GM19238 (cell line): ENCODE measurements around the gene GTF2F2.

Source experiments
- DNase-seq: peaks from one replicate; pipeline ENCODE4 v3.0.0; 2011; ENCODE audit warnings: low spot score; ENCODE audit not compliant: insufficient read length

Gene GTF2F2

GRCh38 chr13:45299194-45299593 lies 178.9 kb downstream of the GTF2F2 start:
- DNase-seq = no peak

- no peak for DNase-seq
Measured at GRCh38 chr13:45300190-45300985, 180.1 kb downstream of the GTF2F2 start.

GRCh38 chr13:45301263-45301662 lies 181.0 kb downstream of the GTF2F2 start:
- no peak for DNase-seq

GRCh38 chr13:45302507-45302906 lies 182.2 kb downstream of the GTF2F2 start:
- no peak for DNase-seq

GRCh38 chr13:45303026-45303425 lies 182.7 kb downstream of the GTF2F2 start:
- DNase-seq = no peak

GRCh38 chr13:45303866-45304265 lies 183.6 kb downstream of the GTF2F2 start:
- no peak for DNase-seq

GRCh38 chr13:45305079-45305478 lies 184.8 kb downstream of the GTF2F2 start:
- no peak for DNase-seq

- DNase-seq = no peak
Measured at GRCh38 chr13:45306966-45307365, 186.7 kb downstream of the GTF2F2 start.

GRCh38 chr13:45310341-45311131 lies 190.2 kb downstream of the GTF2F2 start:
- DNase-seq = no peak

GRCh38 chr13:45314822-45315221 lies 194.5 kb downstream of the GTF2F2 start:
- DNase-seq = no peak

- no peak for DNase-seq
Measured at GRCh38 chr13:45315520-45316167, 195.3 kb downstream of the GTF2F2 start.

- peak; percentile 10 for DNase-seq
Measured at GRCh38 chr13:45316338-45316737, 196.0 kb downstream of the GTF2F2 start.

GRCh38 chr13:45316996-45317395 lies 196.7 kb downstream of the GTF2F2 start:
- no peak for DNase-seq

GRCh38 chr13:45320876-45321629 lies 200.7 kb downstream of the GTF2F2 start:
- no peak for DNase-seq

- DNase-seq = no peak
Measured at GRCh38 chr13:45325806-45326205, 205.5 kb downstream of the GTF2F2 start.

- no peak for DNase-seq
Measured at GRCh38 chr13:45327253-45327955, 207.1 kb downstream of the GTF2F2 start.

- no peak for DNase-seq
Measured at GRCh38 chr13:45328661-45329111, 208.4 kb downstream of the GTF2F2 start.

GRCh38 chr13:45331123-45331619 lies 210.9 kb downstream of the GTF2F2 start:
- DNase-seq = no peak

GRCh38 chr13:45331692-45332035 lies 211.4 kb downstream of the GTF2F2 start:
- no peak for DNase-seq

GRCh38 chr13:45332036-45332830 lies 211.9 kb downstream of the GTF2F2 start:
- no peak for DNase-seq
